SK-N-SH treated with all-trans-retinoic acid at 6 μM for 48 hours (cell line): ENCODE results near the gene RNF121.

Source experiments
- ZNF565 ChIP-seq: fragments of 450-650 bp; formaldehyde crosslinking; conservative IDR thresholded peaks from 2 replicates; pipeline ENCODE4 v1.5.0; 2020; ENCODE audit warnings: low read depth, mild to moderate bottlenecking, moderate library complexity
- ZNF70 ChIP-seq: fragments of 450-650 bp; formaldehyde crosslinking; IDR thresholded peaks from 2 replicates; pipeline ENCODE4 v1.5.0; 2020; ENCODE audit warnings: mild to moderate bottlenecking, moderate library complexity

DNA sequence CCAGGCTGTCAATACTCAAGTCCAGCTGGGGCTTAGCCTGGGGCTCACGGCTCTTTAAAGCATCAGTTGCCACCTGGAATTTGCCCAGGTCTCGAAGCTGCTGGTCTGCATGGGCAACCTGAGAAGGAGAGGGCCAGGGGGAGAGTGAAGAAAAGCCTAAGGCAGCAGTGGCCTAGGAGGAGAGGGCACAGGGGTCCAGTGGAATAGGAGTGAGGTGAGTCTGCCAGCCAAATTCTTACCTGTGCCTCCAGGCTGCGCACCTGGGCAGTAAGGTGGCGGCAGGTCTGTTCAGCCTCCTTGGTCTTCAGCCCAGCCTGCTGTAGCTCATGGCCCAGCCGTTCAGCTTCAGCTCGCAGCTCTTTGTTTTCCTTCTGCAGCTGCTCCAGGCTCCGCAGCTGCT, 79.9 kb downstream of the RNF121 start:
- TF ChIP-seq ZNF565 (CRISPR knock-in tag) (no peak), ZNF70 (CRISPR knock-in tag) (no peak)
